NCI-H2196 treated with DMSO at 0.1 percent for 48 hours (cell line): ENCODE data around the gene CATSPER4.

Experiments used
- DNase-seq: peaks from one replicate; lab custom pipeline; 2025; ENCODE audit not compliant: unreplicated experiment; lab: John Stamatoyannopoulos, UW

Gene CATSPER4

GRCh38 chr1:26234644-26235370, 44.4 kb downstream of the CATSPER4 start:
- DNase-seq, result no peak

GRCh38 chr1:26237230-26237966, 47.0 kb downstream of the CATSPER4 start:
- no peak for DNase-seq

GRCh38 chr1:26239936-26240335, 49.5 kb downstream of the CATSPER4 start:
- DNase-seq, result no peak
